C4-2B (cell line): Measurements from ENCODE around the gene CBX2.

Experiments
- CTCF ChIP-seq: fragments of 450-650 bp; conservative IDR thresholded peaks from 2 replicates; pipeline ENCODE4 v1.5.1; 2017; ENCODE audit warnings: mild to moderate bottlenecking
- ZFX ChIP-seq: fragments of 450-650 bp; IDR thresholded peaks from 2 replicates; pipeline ENCODE4 v1.6.1; 2017

DNA sequence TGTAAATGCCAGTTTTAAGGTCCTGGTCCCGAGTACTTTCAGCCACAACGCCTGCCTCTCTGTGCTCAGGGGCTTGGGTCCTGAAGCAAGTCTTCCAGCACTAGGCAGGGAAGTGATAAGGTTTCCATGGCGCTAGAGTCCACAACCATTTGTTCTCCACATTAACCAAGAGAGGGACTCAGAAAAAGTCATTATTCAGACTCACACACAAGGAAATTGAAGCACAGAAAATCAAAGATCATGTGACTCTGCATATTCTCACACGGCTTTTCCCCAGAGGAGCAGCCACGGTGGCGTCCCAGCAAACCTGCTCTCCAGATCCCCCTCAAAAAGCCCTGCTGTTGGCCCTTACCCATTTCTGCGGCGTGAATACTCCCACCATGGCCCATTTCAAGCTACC is 37.5 kb upstream of the CBX2 start:
- TF ChIP-seq CTCF (no peak), ZFX (no peak)
